Spleen (tissue), 11 donors: ENCODE data around the gene ARHGEF2. TPM values are rescaled to one million over a fixed set of nuclear protein-coding genes. Genes with fewer than 3 reads are reported as not detected.

Source experiments
- DNase-seq: peaks from one replicate; pipeline ENCODE4 v3.0.0-alpha.2; 2020
- H3K27ac ChIP-seq, 8 donors: fragments of 200-600 bp; sonication (generic) in 7 of 8; 1 replicate in 4 of 8; 2 replicates in 4 of 8; pipeline versions ENCODE4 v1.5.0 to v1.8.0; 2016 to 2021; ENCODE audit warnings: inconsistent platforms in 4 of 8, mild to moderate bottlenecking in 4 of 8, moderate library complexity in 1 of 8
- H3K27me3 ChIP-seq, 7 donors: fragments of 200-600 bp; sonication (generic) in 6 of 7; replicated peaks in 1 of 7; 1 replicate in 4 of 7; 2 replicates in 3 of 7; pipeline versions ENCODE4 v1.5.0 to v1.8.0; 2016 to 2021; ENCODE audit warnings: inconsistent platforms in 3 of 7, mild to moderate bottlenecking in 1 of 7
- H3K36me3 ChIP-seq, 6 donors: fragments of 200-600 bp; sonication (generic) in 5 of 6; 1 replicate in 4 of 6; 2 replicates in 2 of 6; pipeline versions ENCODE4 v1.5.0 to v1.8.0; 2016 to 2021; ENCODE audit warnings: inconsistent platforms in 2 of 6
- H3K4me1 ChIP-seq, 6 donors: fragments of 200-600 bp; sonication (generic) in 5 of 6; 1 replicate in 3 of 6; 2 replicates in 3 of 6; pipeline versions ENCODE4 v1.5.0 to v1.8.0; 2016 to 2021; ENCODE audit warnings: inconsistent platforms in 3 of 6
- H3K4me3 ChIP-seq, 8 donors: fragments of 200-600 bp; sonication (generic) in 7 of 8; 1 replicate in 4 of 8; 2 replicates in 4 of 8; pipeline versions ENCODE4 v1.5.0 to v1.8.0; 2016 to 2021; ENCODE audit warnings: inconsistent platforms in 4 of 8, mild to moderate bottlenecking in 4 of 8, moderate library complexity in 2 of 8
- H3K9me3 ChIP-seq, 8 donors: fragments of 200-600 bp; sonication (generic) in 7 of 8; 1 replicate in 4 of 8; 2 replicates in 4 of 8; pipeline versions ENCODE4 v1.5.0 to v1.8.0; 2016 to 2021; ENCODE audit warnings: inconsistent platforms in 4 of 8
- CTCF ChIP-seq, 11 experiments: fragments of 200-600 bp in 7 of 11; fragments of 450-650 bp in 4 of 11; sonication (generic) in 4 of 11; IDR thresholded peaks in 8 of 11; conservative IDR thresholded peaks in 3 of 11; 1 replicate in 7 of 11; 2 replicates in 4 of 11; pipeline versions ENCODE4 v1.4.0 to v1.8.0; 2016 to 2021; ENCODE audit warnings: antibody characterized with exemption in 11 of 11, inconsistent platforms in 4 of 11, mild to moderate bottlenecking in 1 of 11
- POLR2A ChIP-seq, 3 donors: fragments of 450-650 bp; IDR thresholded peaks; one replicate each; pipeline ENCODE4 v1.5.1; 2017; ENCODE audit warnings: antibody characterized with exemption in 3 of 3, mild to moderate bottlenecking in 1 of 3
- POLR2AphosphoS5 ChIP-seq, 3 donors: sonication (generic); formaldehyde crosslinking; IDR thresholded peaks; one replicate each; pipeline ENCODE4 v1.5.1; 2017; ENCODE audit warnings: antibody characterized with exemption in 3 of 3
- WGBS, 5 donors: extraction: QIAGEN DNeasy Blood & Tissue Kit in 3 of 5; methylation state at CpG; one replicate each; pipeline versions ENCODE4 v1.1.5 to v1.1.7; 2013 to 2018; 5-methylcytosine and 5-hydroxymethylcytosine counted together
- intact Hi-C: fragments of 100-400 bp; cut with DNase I; formaldehyde crosslinking; loops from one replicate; pipeline ENCODE4 v1.15.0; 2023; ENCODE audit warnings: low total_unique reads
- polyA plus RNA-seq, 3 donors: library from polyadenylated mRNA; stranded (reverse); fragments of 200-250 nt; gene quantifications; one replicate each; pipeline ENCODE4 v1.2.1, GENCODE V29; 2013
- total RNA-seq, 7 donors: library from RNA; depleted of rRNA in 3 of 7; stranded (reverse); fragments of >200 nt in 3 of 7; fragmentation: NEBNext Ultra II Directional in 4 of 7; extraction: Animal tissue kit (Norgen Biotek cat#: 25700) in 4 of 7; gene quantifications; one replicate each; pipeline versions ENCODE4 v1.1.0 to v1.2.1, GENCODE V29; 2016 to 2021
- donor health status: healthy with polysubstance abuse.
- donor health status: DM: no; HTN: no; CAD: no; lungs with moderate emphysema.
- donor health status: DM: no; HTN: no; CAD: no.
- donor health status: Bipolar disorder and iron deficiency.
- donor health status: healthy.
- donor health status: DM: no; HTN: no; CAD: no.
- donor health status: DM: yes; HTN: yes; CAD: no.

ARHGEF2 gene
- total and polyA plus RNA-seq, 10 donors: 45.1 to 228 (median 167) TPM

GRCh38 chr1:155962599-155963211 is 15.6 kb downstream of the ARHGEF2 start:
- Histone ChIP-seq H3K36me3 (peaks cover 5 to 100% (median 98%) of the 10 kb centered on the region in 6 donors), H3K27me3 (no peaks in the 10 kb centered on the region), H3K4me3 (no peak overlapping the region), H3K9me3 (no peaks in the 10 kb centered on the region), H3K4me1 (peaks cover 30 to 94% (median 70%) of the 10 kb centered on the region in 6 donors), H3K27ac (peak overlapping the region; percentile 29 to 81 (median 66))
- DNase-seq: no peak
- WGBS, 5 donors: 68 to 83% (median 70%) methylated on average over 18 of the region's 18 CpGs
- intact Hi-C loops: no loop called here
- TF ChIP-seq POLR2AphosphoS5 (IDR thresholded peaks at IDR 0.05) (peak in 2 of 3 donors; percentile 54 to 68), CTCF (IDR thresholded peaks at IDR 0.05 in 8 of 11, conservative IDR thresholded peaks at IDR 0.05 in 3 of 11) (no peak)

GRCh38 chr1:155961937-155962336 is 16.4 kb downstream of the ARHGEF2 start:
- Histone ChIP-seq H3K27me3 (no peaks in the 10 kb centered on the region), H3K36me3 (peaks cover 9 to 100% (median 99%) of the 10 kb centered on the region in 6 donors), H3K4me3 (no peak overlapping the region), H3K27ac (peak overlapping the region; percentile 29 to 81 (median 66)), H3K4me1 (peaks cover 22 to 86% (median 63%) of the 10 kb centered on the region in 6 donors), H3K9me3 (no peaks in the 10 kb centered on the region)
- intact Hi-C loops: no loop called here
- TF ChIP-seq CTCF (IDR thresholded peaks at IDR 0.05 in 8 of 11, conservative IDR thresholded peaks at IDR 0.05 in 3 of 11) (peak in 6 of 11 experiments; percentile 22 to 44 (median 34)), POLR2AphosphoS5 (IDR thresholded peaks at IDR 0.05) (peak; percentile 75 to 83 (median 82)), POLR2A (IDR thresholded peaks at IDR 0.05) (no peak)
- DNase-seq: peak; percentile 86
- WGBS, 5 donors: 28 to 56% (median 29%) methylated on average over 11 to 14 of the region's 14 CpGs

- intact Hi-C loops: no loop called here
- WGBS, 5 donors: 63 to 84% (median 79%) methylated on average over 3 of the region's 3 CpGs
- H3K4me3 ChIP-seq: peak overlapping the region in 1 of 8 donors; percentile 13
- peaks cover 10 to 100% (median 99%) of the 10 kb centered on the region in 6 donors for H3K36me3 ChIP-seq
- peak overlapping the region; percentile 2 to 81 (median 62) for H3K27ac ChIP-seq
- peaks cover 16 to 72% (median 51%) of the 10 kb centered on the region in 6 donors for H3K4me1 ChIP-seq
- H3K9me3 ChIP-seq: no peaks in the 10 kb centered on the region
- no peak for TF ChIP-seq POLR2AphosphoS5 (IDR thresholded peaks at IDR 0.05)
- TF ChIP-seq POLR2A (IDR thresholded peaks at IDR 0.05): no peak
- no peak for TF ChIP-seq CTCF (IDR thresholded peaks at IDR 0.05 in 8 of 11, conservative IDR thresholded peaks at IDR 0.05 in 3 of 11)
- H3K27me3 ChIP-seq: no peaks in the 10 kb centered on the region
- no peak for DNase-seq
Measured at GRCh38 chr1:155960081-155960745, 18.1 kb downstream of the ARHGEF2 start.

- H3K4me3 ChIP-seq: no peak overlapping the region
- H3K9me3 ChIP-seq: no peaks in the 10 kb centered on the region
- no peaks in the 10 kb centered on the region for H3K27me3 ChIP-seq
- H3K36me3 ChIP-seq: peaks cover 12 to 100% (median 99%) of the 10 kb centered on the region in 6 donors
- intact Hi-C loops: no loop called here
- TF ChIP-seq CTCF (IDR thresholded peaks at IDR 0.05 in 8 of 11, conservative IDR thresholded peaks at IDR 0.05 in 3 of 11) (no peak), POLR2A (IDR thresholded peaks at IDR 0.05) (no peak), POLR2AphosphoS5 (IDR thresholded peaks at IDR 0.05) (peak; percentile 29 to 68 (median 44))
- no peak for DNase-seq
- WGBS, 5 donors: 93 to 96% (median 94%) methylated on average over 12 of the region's 12 CpGs
- peaks cover 11 to 57% (median 35%) of the 10 kb centered on the region in 6 donors for H3K4me1 ChIP-seq
- H3K27ac ChIP-seq: peak overlapping the region in 1 of 8 donors; percentile 28
Measured at GRCh38 chr1:155957411-155957915, 20.9 kb downstream of the ARHGEF2 start.
